OCI-M2 (cell line): ENCODE measurements around the gene SIT1.

Experiments used
- DNase-seq: peaks from one replicate; lab custom pipeline; 2025; ENCODE audit not compliant: unreplicated experiment; lab: John Stamatoyannopoulos, UW

SIT1 gene

GRCh38 chr9:35682520-35683315 is 32.0 kb upstream of the SIT1 start:
- no peak for DNase-seq

- DNase-seq, result no peak
Observed at GRCh38 chr9:35682051-35682450, 31.3 kb upstream of the SIT1 start.

GRCh38 chr9:35681341-35682002 is 30.7 kb upstream of the SIT1 start:
- no peak for DNase-seq

- no peak for DNase-seq
Observed at GRCh38 chr9:35680331-35681105, 29.8 kb upstream of the SIT1 start.

- DNase-seq, result no peak
Observed at GRCh38 chr9:35679766-35680330, 29.1 kb upstream of the SIT1 start.

GRCh38 chr9:35679091-35679490 is 28.4 kb upstream of the SIT1 start:
- no peak for DNase-seq

- no peak for DNase-seq
Observed at GRCh38 chr9:35675732-35676392, 25.1 kb upstream of the SIT1 start.

GRCh38 chr9:35675204-35675603 is 24.5 kb upstream of the SIT1 start:
- DNase-seq, result no peak

GRCh38 chr9:35674025-35674361 is 23.3 kb upstream of the SIT1 start:
- no peak for DNase-seq

- no peak for DNase-seq
Observed at GRCh38 chr9:35673132-35674024, 22.6 kb upstream of the SIT1 start, which contains the start of gene CA9. CA9 (plus strand) TSS chr9:35673928; CDS start chr9:35673960, 32 bp downstream.

- DNase-seq, result no peak
Observed at GRCh38 chr9:35669331-35670145, 18.8 kb upstream of the SIT1 start.

GRCh38 chr9:35667939-35668338 is 17.2 kb upstream of the SIT1 start:
- no peak for DNase-seq

- DNase-seq, result no peak
Observed at GRCh38 chr9:35666549-35666948, 15.8 kb upstream of the SIT1 start.

- DNase-seq, result no peak
Observed at GRCh38 chr9:35666045-35666444, 15.3 kb upstream of the SIT1 start.

GRCh38 chr9:35665471-35665818 is 14.7 kb upstream of the SIT1 start:
- DNase-seq, result no peak

GRCh38 chr9:35664531-35665470 is 14.1 kb upstream of the SIT1 start, which contains the start of gene ARHGEF39:
ARHGEF39 (minus strand) TSS chr9:35665195; CDS start chr9:35665169, 26 bp downstream.
- peak; percentile 19 for DNase-seq

GRCh38 chr9:35662437-35662836 is 11.7 kb upstream of the SIT1 start:
- DNase-seq, result no peak

- DNase-seq, result no peak
Observed at GRCh38 chr9:35661756-35662350, 11.1 kb upstream of the SIT1 start.
